ENCODE results near the gene HDHD2.
"Not testable (repeated sequence)": the region's sequence is repeated elsewhere in the genome, so short reads cannot be mapped to it uniquely, and the experiment has no call there.

The HDHD2 gene

GRCh38 chr18:47150029-47150823, at the start of gene HDHD2:
Gene HDHD2, minus strand, starts transcription at chr18:47150500. Its CDS starts 14,061 bp downstream, at chr18:47136439.
- DNase-seq (ENCODE audit: low read depth in 1 of 2, low spot score in 1 of 2), result peak; percentile 50 to 65

GRCh38 chr18:47195961-47196360, 45.7 kb upstream of the HDHD2 start:
- DNase-seq (ENCODE audit: low read depth in 1 of 2, low spot score in 1 of 2), result not testable (repeated sequence)

GRCh38 chr18:47191961-47192360, 41.7 kb upstream of the HDHD2 start:
- DNase-seq (ENCODE audit: low read depth in 1 of 2, low spot score in 1 of 2), result no peak

- DNase-seq (ENCODE audit: low read depth in 1 of 2, low spot score in 1 of 2), result no peak
Measured at GRCh38 chr18:47187721-47188120, 37.4 kb upstream of the HDHD2 start.

- DNase-seq (ENCODE audit: low read depth in 1 of 2, low spot score in 1 of 2), result no peak
Measured at GRCh38 chr18:47184419-47185050, 34.2 kb upstream of the HDHD2 start.

GRCh38 chr18:47182156-47182555, 31.9 kb upstream of the HDHD2 start:
- DNase-seq (ENCODE audit: low read depth in 1 of 2, low spot score in 1 of 2), result not testable (repeated sequence)

- DNase-seq (ENCODE audit: low read depth in 1 of 2, low spot score in 1 of 2), result no peak
Measured at GRCh38 chr18:47180765-47181164, 30.5 kb upstream of the HDHD2 start.

GRCh38 chr18:47179520-47179919, 29.2 kb upstream of the HDHD2 start:
- DNase-seq (ENCODE audit: low read depth in 1 of 2, low spot score in 1 of 2), result no peak

GRCh38 chr18:47175898-47176575, 25.7 kb upstream of the HDHD2 start, which contains the start of gene IER3IP1:
Gene IER3IP1, minus strand, starts transcription at chr18:47176364. Its CDS starts 87 bp downstream, at chr18:47176277.
- DNase-seq (ENCODE audit: low read depth in 1 of 2, low spot score in 1 of 2), result peak; percentile 76

GRCh38 chr18:47175283-47175897, 25.1 kb upstream of the HDHD2 start:
- no peak for DNase-seq (ENCODE audit: low read depth in 1 of 2, low spot score in 1 of 2)

- DNase-seq (ENCODE audit: low read depth in 1 of 2, low spot score in 1 of 2), result no peak
Measured at GRCh38 chr18:47174545-47175116, 24.3 kb upstream of the HDHD2 start.

- DNase-seq (ENCODE audit: low read depth in 1 of 2, low spot score in 1 of 2), result no peak
Measured at GRCh38 chr18:47172476-47172875, 22.2 kb upstream of the HDHD2 start.

- no peak for DNase-seq (ENCODE audit: low read depth in 1 of 2, low spot score in 1 of 2)
Measured at GRCh38 chr18:47168913-47169312, 18.6 kb upstream of the HDHD2 start.

- DNase-seq (ENCODE audit: low read depth in 1 of 2, low spot score in 1 of 2), result no peak
Measured at GRCh38 chr18:47168509-47168908, 18.2 kb upstream of the HDHD2 start.

GRCh38 chr18:47166294-47166693, 16.0 kb upstream of the HDHD2 start:
- DNase-seq (ENCODE audit: low read depth in 1 of 2, low spot score in 1 of 2), result no peak

- DNase-seq (ENCODE audit: low read depth in 1 of 2, low spot score in 1 of 2), result no peak
Measured at GRCh38 chr18:47163241-47163640, 12.9 kb upstream of the HDHD2 start.

- no peak for DNase-seq (ENCODE audit: low read depth in 1 of 2, low spot score in 1 of 2)
Measured at GRCh38 chr18:47160256-47160655, 10.0 kb upstream of the HDHD2 start.

- not testable (repeated sequence) for DNase-seq (ENCODE audit: low read depth in 1 of 2, low spot score in 1 of 2)
Measured at GRCh38 chr18:47158404-47158803, 8.1 kb upstream of the HDHD2 start.

GRCh38 chr18:47151439-47151838, 1.1 kb upstream of the HDHD2 start:
- no peak for DNase-seq (ENCODE audit: low read depth in 1 of 2, low spot score in 1 of 2)

GRCh38 chr18:47150824-47151366, 595 bp upstream of the HDHD2 start:
- DNase-seq (ENCODE audit: low read depth in 1 of 2, low spot score in 1 of 2), result no peak
